ENCODE data around the gene FAM222A.

FAM222A gene

GRCh38 chr12:109726106-109726497, 12.5 kb downstream of the FAM222A start:
- DNase-seq: no peak

GRCh38 chr12:109726511-109727038, 12.9 kb downstream of the FAM222A start:
- DNase-seq: no peak

- DNase-seq: no peak
These were observed 13.6 kb downstream of the FAM222A start for GRCh38 chr12:109727039-109727723.

- no peak for DNase-seq
These were observed 14.4 kb downstream of the FAM222A start for GRCh38 chr12:109727746-109728726.

GRCh38 chr12:109728921-109729320, 15.3 kb downstream of the FAM222A start:
- no peak for DNase-seq

GRCh38 chr12:109729371-109729781, 15.8 kb downstream of the FAM222A start:
- no peak for DNase-seq

GRCh38 chr12:109729801-109730200, 16.2 kb downstream of the FAM222A start:
- DNase-seq: no peak

GRCh38 chr12:109730306-109731145, 16.9 kb downstream of the FAM222A start:
- DNase-seq: no peak

GRCh38 chr12:109731231-109731731, 17.7 kb downstream of the FAM222A start:
- no peak for DNase-seq

GRCh38 chr12:109731806-109732205, 18.2 kb downstream of the FAM222A start:
- no peak for DNase-seq

GRCh38 chr12:109732321-109733305, 19.0 kb downstream of the FAM222A start:
- DNase-seq: no peak

- DNase-seq: no peak
These were observed 20.8 kb downstream of the FAM222A start for GRCh38 chr12:109734219-109735000.

GRCh38 chr12:109735051-109735521, 21.5 kb downstream of the FAM222A start:
- no peak for DNase-seq

- no peak for DNase-seq
These were observed 22.4 kb downstream of the FAM222A start for GRCh38 chr12:109735825-109736551.

- no peak for DNase-seq
These were observed 23.0 kb downstream of the FAM222A start for GRCh38 chr12:109736552-109737108.

GRCh38 chr12:109737126-109737525, 23.5 kb downstream of the FAM222A start:
- DNase-seq: no peak

- DNase-seq: no peak
These were observed 24.0 kb downstream of the FAM222A start for GRCh38 chr12:109737631-109738030.

GRCh38 chr12:109738209-109738608, 24.6 kb downstream of the FAM222A start:
- no peak for DNase-seq

Data from CD4-positive, alpha-beta T cell treated with Interleukin-17A for 1 hour (primary cell).